Measurements from ENCODE around the gene PLGRKT. TPM values are rescaled to one million over a fixed set of nuclear protein-coding genes. Genes with fewer than 3 reads are reported as not detected.
"Not testable (repeated sequence)": the region's sequence is repeated elsewhere in the genome, so short reads cannot be mapped to it uniquely, and the experiment has no call there.

PLGRKT gene
- total RNA-seq, 1 experiment from 2014 or later: 5.0 TPM

- no TSS peak for BruUV-seq (replicated peaks)
- CTCF ChIA-PET: interaction anchor here (1.0 kb wide), 1 partner anchor 135 kb away, joined by 11 read pairs; no protein-coding TSS in a partner anchor
- no peaks in the 10 kb centered on the region for H3K36me3 Mint-ChIP-seq (ENCODE audit: insufficient read depth, unreplicated experiment)
- H3K4me3 ChIP-seq (ENCODE audit: low read depth, low read length): no peak overlapping the region
- no peaks in the 10 kb centered on the region for H3K36me3 ChIP-seq (ENCODE audit: control insufficient read depth, insufficient read depth, low read length)
- H3K4me1 ChIP-seq: no peaks in the 10 kb centered on the region
- H3K9me3 Mint-ChIP-seq (ENCODE audit: unreplicated experiment): no peaks in the 10 kb centered on the region
- H3K9me3 ChIP-seq: no peaks in the 10 kb centered on the region
- DNase-seq: no peak
- peaks cover 4% of the 10 kb centered on the region for H3K27me3 Mint-ChIP-seq (ENCODE audit: insufficient read depth, unreplicated experiment)
- H3K4me1 Mint-ChIP-seq (ENCODE audit: low read depth, unreplicated experiment): no peaks in the 10 kb centered on the region
- TF ChIP-seq CTCF (IDR thresholded peaks at IDR 0.05; ENCODE audit: insufficient read depth in 1 of 2, low read depth in 1 of 2, low read length in 1 of 2, severe bottlenecking in 1 of 2, unreplicated experiment in 1 of 2): no peak
- no peaks in the 10 kb centered on the region for H3K27me3 ChIP-seq (replicated peaks; ENCODE audit: control insufficient read depth, insufficient read depth, low read length)
- no peak overlapping the region for H3K4me3 Mint-ChIP-seq (ENCODE audit: unreplicated experiment)
- POLR2A ChIA-PET: no interaction called here
- H3K27ac Mint-ChIP-seq (ENCODE audit: unreplicated experiment): no peak overlapping the region
- intact Hi-C loops (cut with micrococcal nuclease; ENCODE audit: unreplicated experiment): loop anchor here (1.0 kb wide), 1 partner anchor 135 kb away; no protein-coding TSS in a partner anchor
Observed at GRCh38 chr9:5321058-5321457, 116.7 kb downstream of the PLGRKT start.

GRCh38 chr9:5316406-5316805 lies 121.3 kb downstream of the PLGRKT start:
- BruUV-seq (replicated peaks); H3K36me3 Mint-ChIP-seq (ENCODE audit: insufficient read depth, unreplicated experiment); H3K36me3 ChIP-seq (ENCODE audit: control insufficient read depth, insufficient read depth, low read length); H3K27me3 Mint-ChIP-seq (ENCODE audit: insufficient read depth, unreplicated experiment); intact Hi-C loops (cut with micrococcal nuclease; ENCODE audit: unreplicated experiment); H3K4me3 ChIP-seq (ENCODE audit: low read depth, low read length); H3K4me3 Mint-ChIP-seq (ENCODE audit: unreplicated experiment); H3K27me3 ChIP-seq (replicated peaks; ENCODE audit: control insufficient read depth, insufficient read depth, low read length); H3K4me1 ChIP-seq; DNase-seq; CTCF ChIA-PET; H3K4me1 Mint-ChIP-seq (ENCODE audit: low read depth, unreplicated experiment); POLR2A ChIA-PET; H3K27ac Mint-ChIP-seq (ENCODE audit: unreplicated experiment); H3K9me3 ChIP-seq: not testable (repeated sequence)
- H3K9me3 Mint-ChIP-seq (ENCODE audit: unreplicated experiment): peaks cover 10% of the 10 kb centered on the region

GRCh38 chr9:5315187-5315923 lies 122.4 kb downstream of the PLGRKT start:
- H3K27me3 ChIP-seq (replicated peaks; ENCODE audit: control insufficient read depth, insufficient read depth, low read length): no peaks in the 10 kb centered on the region
- no peak overlapping the region for H3K4me3 Mint-ChIP-seq (ENCODE audit: unreplicated experiment)
- no peaks in the 10 kb centered on the region for H3K36me3 Mint-ChIP-seq (ENCODE audit: insufficient read depth, unreplicated experiment)
- no peak overlapping the region for H3K27ac Mint-ChIP-seq (ENCODE audit: unreplicated experiment)
- peaks cover 5% of the 10 kb centered on the region for H3K27me3 Mint-ChIP-seq (ENCODE audit: insufficient read depth, unreplicated experiment)
- no peaks in the 10 kb centered on the region for H3K4me1 ChIP-seq
- BruUV-seq (replicated peaks): no TSS peak
- CTCF ChIA-PET: no interaction called here
- no peak for DNase-seq
- POLR2A ChIA-PET: no interaction called here
- H3K9me3 Mint-ChIP-seq (ENCODE audit: unreplicated experiment): peaks cover 10% of the 10 kb centered on the region
- H3K9me3 ChIP-seq: no peaks in the 10 kb centered on the region
- no peak for TF ChIP-seq CTCF (IDR thresholded peaks at IDR 0.05; ENCODE audit: insufficient read depth in 1 of 2, low read depth in 1 of 2, low read length in 1 of 2, severe bottlenecking in 1 of 2, unreplicated experiment in 1 of 2)
- no peaks in the 10 kb centered on the region for H3K4me1 Mint-ChIP-seq (ENCODE audit: low read depth, unreplicated experiment)
- H3K4me3 ChIP-seq (ENCODE audit: low read depth, low read length): no peak overlapping the region
- H3K36me3 ChIP-seq (ENCODE audit: control insufficient read depth, insufficient read depth, low read length): no peaks in the 10 kb centered on the region
- intact Hi-C loops (cut with micrococcal nuclease; ENCODE audit: unreplicated experiment): no loop called here
